Adrenal gland (tissue), 12 donors: ENCODE results near the gene DCANP1. TPM values are rescaled to one million over a fixed set of nuclear protein-coding genes. Genes with fewer than 3 reads are reported as not detected.
A peak's percentile ranks its signal among the peaks of the same experiment; 100 is the strongest.

Source experiments
- DNase-seq, 7 donors: peaks; one replicate each; pipeline ENCODE4 v3.0.0-alpha.2; 2019 to 2020
- H3K27ac ChIP-seq, 5 donors: fragments of 200-600 bp; sonication (generic) in 4 of 5; 1 replicate in 3 of 5; 2 replicates in 2 of 5; pipeline versions ENCODE4 v1.5.1 to v1.8.0; 2016 to 2020; ENCODE audit warnings: mild to moderate bottlenecking in 1 of 5
- H3K27me3 ChIP-seq: fragments of 200-600 bp; 2 replicates; pipeline ENCODE4 v1.8.0; 2021
- H3K36me3 ChIP-seq, 2 donors: fragments of 200-600 bp; replicated peaks in 1 of 2; 1 replicate in 1 of 2; 2 replicates in 1 of 2; pipeline versions ENCODE4 v1.5.1 to v1.8.0; 2018 to 2022
- H3K4me1 ChIP-seq, 2 donors: fragments of 200-600 bp; replicated peaks in 1 of 2; 1 replicate in 1 of 2; 2 replicates in 1 of 2; pipeline versions ENCODE4 v1.5.1 to v1.8.0; 2018 to 2021
- H3K4me3 ChIP-seq, 4 donors: fragments of 200-600 bp; sonication (generic) in 3 of 4; one replicate each; pipeline ENCODE4 v1.5.1; 2016 to 2018
- H3K9me3 ChIP-seq, 3 donors: fragments of 200-600 bp; sonication (generic) in 1 of 3; replicated peaks in 1 of 3; 1 replicate in 2 of 3; 2 replicates in 1 of 3; pipeline versions ENCODE4 v1.5.1 to v1.8.0; 2016 to 2021
- POLR2A ChIP-seq, 2 donors: fragments of 450-650 bp; IDR thresholded peaks; one replicate each; pipeline ENCODE4 v1.6.1; 2017; ENCODE audit warnings: antibody characterized with exemption in 2 of 2, mild to moderate bottlenecking in 2 of 2, moderate library complexity in 1 of 2
- WGBS, 4 donors: extraction: QIAGEN DNeasy Blood & Tissue Kit in 2 of 4; methylation state at CpG; one replicate each; pipeline versions ENCODE4 v1.1.5 to v1.1.7; 2013 to 2017; 5-methylcytosine and 5-hydroxymethylcytosine counted together
- intact Hi-C, 2 donors: fragments of 100-400 bp; cut with DNase I; formaldehyde crosslinking; loops; one replicate each; pipeline versions ENCODE4 v1.14.1 to v1.15.0; 2022 to 2023
- polyA plus RNA-seq, 3 donors: library from polyadenylated mRNA; stranded (reverse); fragments of 200-250 nt in 2 of 3; fragments of 350-450 nt in 1 of 3; fragmentation: Illumina TruSeq in 1 of 3; extraction: RNeasy Lipid Tissue Mini Kit (QIAGEN cat#74804) in 1 of 3; gene quantifications; one replicate each; pipeline ENCODE4 v1.2.3, GENCODE V29; 2013 to 2014
- total RNA-seq, 9 donors: library from RNA; depleted of rRNA in 4 of 9; stranded (reverse); fragments of >200 nt in 4 of 9; fragments of 120-200 nt in 1 of 9; fragmentation: NEBNext Ultra II Directional in 1 of 9; extraction: Animal tissue kit (Norgen Biotek cat#: 25700) in 1 of 9; gene quantifications; one replicate each; pipeline versions ENCODE4 v1.1.0 to v1.2.4, GENCODE V29; 2013 to 2023
- TF ChIP-seq, protein P1 (sequence below), 6 experiments: fragments of 450-650 bp in 4 of 6; fragments of 200-600 bp in 2 of 6; sonication (generic) in 1 of 6; IDR thresholded peaks; 1 replicate in 5 of 6; 2 replicates in 1 of 6; pipeline versions ENCODE4 v1.5.1 to v1.8.0; 2016 to 2021; ENCODE audit warnings: antibody characterized with exemption in 6 of 6, mild to moderate bottlenecking in 2 of 6, moderate library complexity in 1 of 6
- donor health status: healthy with polysubstance abuse.
- donor health status: Bipolar disorder and iron deficiency.
- donor health status: DM: yes; HTN: yes; CAD: no.
- donor health status: DM: no; HTN: no; CAD: no.
- donor health status: DM: no; HTN: no; CAD: no.
- donor health status: DM: yes; HTN: yes; CAD: no.

The DCANP1 gene
- total and polyA plus RNA-seq, 12 donors: 0.08 TPM; not detected in 11

DNA sequence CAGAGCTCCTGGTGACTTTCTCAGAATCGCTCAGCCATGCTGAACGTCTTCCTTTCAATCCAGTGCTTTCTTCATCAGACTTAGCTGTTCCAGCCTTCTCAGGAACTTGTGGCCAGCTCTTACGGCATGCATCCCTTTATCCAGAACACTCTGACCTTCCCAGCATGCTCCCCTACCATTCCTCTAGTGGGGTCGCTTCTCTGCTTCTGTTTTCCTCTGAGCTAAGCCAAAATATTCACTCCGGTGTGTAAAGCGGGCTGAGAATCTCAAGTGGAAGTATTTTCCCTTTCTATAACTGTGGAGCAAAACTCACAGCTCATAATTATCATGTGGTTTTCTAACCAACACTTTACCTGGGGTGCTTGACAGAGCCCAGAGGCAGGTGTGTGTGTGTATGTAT lies 6.2 kb downstream of the DCANP1 start:
- H3K36me3 ChIP-seq: no peaks in the 10 kb centered on the region
- intact Hi-C loops: no loop called here
- WGBS, 4 donors: 57 to 70% (median 66%) methylated on average over 6 of the region's 6 CpGs
- no peaks in the 10 kb centered on the region for H3K4me1 ChIP-seq
- peak in 2 of 7 donors; percentile 5 to 21 for DNase-seq
- no peak overlapping the region for H3K27ac ChIP-seq
- TF ChIP-seq POLR2A (IDR thresholded peaks at IDR 0.05): no peak
- TF ChIP-seq, protein P1, sequence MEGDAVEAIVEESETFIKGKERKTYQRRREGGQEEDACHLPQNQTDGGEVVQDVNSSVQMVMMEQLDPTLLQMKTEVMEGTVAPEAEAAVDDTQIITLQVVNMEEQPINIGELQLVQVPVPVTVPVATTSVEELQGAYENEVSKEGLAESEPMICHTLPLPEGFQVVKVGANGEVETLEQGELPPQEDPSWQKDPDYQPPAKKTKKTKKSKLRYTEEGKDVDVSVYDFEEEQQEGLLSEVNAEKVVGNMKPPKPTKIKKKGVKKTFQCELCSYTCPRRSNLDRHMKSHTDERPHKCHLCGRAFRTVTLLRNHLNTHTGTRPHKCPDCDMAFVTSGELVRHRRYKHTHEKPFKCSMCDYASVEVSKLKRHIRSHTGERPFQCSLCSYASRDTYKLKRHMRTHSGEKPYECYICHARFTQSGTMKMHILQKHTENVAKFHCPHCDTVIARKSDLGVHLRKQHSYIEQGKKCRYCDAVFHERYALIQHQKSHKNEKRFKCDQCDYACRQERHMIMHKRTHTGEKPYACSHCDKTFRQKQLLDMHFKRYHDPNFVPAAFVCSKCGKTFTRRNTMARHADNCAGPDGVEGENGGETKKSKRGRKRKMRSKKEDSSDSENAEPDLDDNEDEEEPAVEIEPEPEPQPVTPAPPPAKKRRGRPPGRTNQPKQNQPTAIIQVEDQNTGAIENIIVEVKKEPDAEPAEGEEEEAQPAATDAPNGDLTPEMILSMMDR (IDR thresholded peaks at IDR 0.05): no peak
- no peaks in the 10 kb centered on the region for H3K9me3 ChIP-seq
- H3K4me3 ChIP-seq: no peak overlapping the region
- H3K27me3 ChIP-seq: peaks cover 4% of the 10 kb centered on the region

DNA sequence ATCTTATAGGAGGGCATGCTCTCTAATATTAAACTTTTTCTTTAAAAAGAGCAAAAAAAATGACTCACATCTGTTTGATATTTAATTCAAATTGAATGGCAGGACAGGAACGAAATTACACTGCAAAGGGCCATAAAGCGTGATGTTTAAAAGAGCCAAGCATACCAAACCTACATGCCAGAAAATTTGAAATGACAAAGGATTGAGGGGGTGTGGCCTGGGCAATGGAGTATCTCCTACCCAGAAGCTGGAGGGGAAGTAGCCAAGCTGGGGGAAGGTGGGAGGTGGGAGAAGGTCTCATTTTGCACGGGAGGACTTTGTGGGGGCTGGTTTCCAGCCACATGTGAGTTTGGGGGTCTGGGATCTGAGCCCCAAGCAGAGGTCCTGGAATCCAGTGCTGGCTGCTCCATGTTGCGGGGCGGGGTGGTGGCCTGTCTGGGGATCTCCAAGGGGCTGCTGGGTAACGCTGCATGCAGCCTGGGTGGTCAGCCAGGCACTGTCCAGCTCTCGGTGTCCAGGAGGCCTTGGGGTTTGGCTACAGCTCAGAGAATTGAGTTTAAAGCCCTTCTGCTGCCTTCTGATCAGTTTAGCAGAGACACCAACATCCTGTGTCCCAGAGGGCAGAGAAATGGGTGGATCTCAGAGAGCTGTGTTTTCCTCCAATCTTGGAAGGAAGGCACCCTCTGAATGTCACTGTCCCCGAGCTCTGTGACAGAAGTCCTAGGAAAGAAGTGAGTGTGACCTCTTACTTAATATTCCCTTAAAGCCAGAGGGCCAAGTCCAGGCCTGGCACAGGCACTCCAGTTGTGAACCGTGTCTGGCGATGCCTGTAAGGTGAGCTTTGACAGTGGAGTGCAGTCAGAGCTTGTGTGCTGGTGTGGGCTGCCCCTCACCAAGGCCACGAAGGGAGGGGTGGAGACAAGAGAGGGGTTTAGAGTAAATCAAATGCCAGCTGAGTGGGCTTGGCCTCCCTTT lies 7.6 kb downstream of the DCANP1 start:
- H3K4me1 ChIP-seq: no peaks in the 10 kb centered on the region
- no peaks in the 10 kb centered on the region for H3K36me3 ChIP-seq
- H3K27ac ChIP-seq: no peak overlapping the region
- H3K4me3 ChIP-seq: no peak overlapping the region
- intact Hi-C loops: no loop called here
- no peaks in the 10 kb centered on the region for H3K9me3 ChIP-seq
- 67 to 79% (median 72%) methylated on average over 7 to 11 of the region's 11 CpGs for WGBS, 4 donors
- TF ChIP-seq, protein P1 (IDR thresholded peaks at IDR 0.05): no peak
- no peak for TF ChIP-seq POLR2A (IDR thresholded peaks at IDR 0.05)
- H3K27me3 ChIP-seq: peaks cover 4% of the 10 kb centered on the region
- DNase-seq: peak in 2 of 7 donors; percentile 11 to 37

DNA sequence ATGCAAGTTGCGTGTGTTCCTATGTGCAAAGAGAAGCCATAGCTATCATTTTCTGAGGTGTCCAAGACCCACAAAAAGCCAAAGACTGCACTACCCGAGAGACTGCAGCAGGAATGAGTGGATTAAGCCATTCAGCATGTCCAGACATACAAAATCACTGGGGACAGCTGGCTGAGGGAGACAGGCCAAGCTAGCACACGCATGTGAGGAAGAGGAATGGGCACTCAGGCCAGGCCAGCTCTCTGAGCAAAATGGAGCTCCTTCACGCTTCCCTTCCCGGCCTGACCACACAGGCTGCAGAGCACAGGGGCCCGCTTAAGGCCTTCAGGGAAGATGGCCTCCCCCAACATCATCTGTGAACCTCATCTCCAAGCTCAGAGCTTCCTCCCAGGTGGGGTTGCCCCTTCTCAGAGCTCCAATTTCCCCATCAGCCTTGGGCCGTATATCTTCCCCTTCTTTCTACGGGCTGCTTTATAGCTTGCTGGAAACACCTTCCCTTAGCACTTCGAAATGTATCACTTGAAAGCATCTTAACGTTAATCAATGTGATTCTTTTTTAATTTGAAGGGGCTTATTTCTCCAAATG lies 8.4 kb downstream of the DCANP1 start:
- Histone ChIP-seq H3K4me1 (no peaks in the 10 kb centered on the region), H3K36me3 (no peaks in the 10 kb centered on the region), H3K9me3 (no peaks in the 10 kb centered on the region), H3K27me3 (peaks cover 4% of the 10 kb centered on the region), H3K4me3 (no peak overlapping the region), H3K27ac (no peak overlapping the region)
- WGBS, 4 donors: 74 to 84% (median 81%) methylated on average over 9 to 10 of the region's 10 CpGs
- TF ChIP-seq POLR2A (IDR thresholded peaks at IDR 0.05): no peak
- TF ChIP-seq, protein P1 (IDR thresholded peaks at IDR 0.05): no peak
- peak in 1 of 7 donors; percentile 5 for DNase-seq
- intact Hi-C loops: no loop called here

DNA sequence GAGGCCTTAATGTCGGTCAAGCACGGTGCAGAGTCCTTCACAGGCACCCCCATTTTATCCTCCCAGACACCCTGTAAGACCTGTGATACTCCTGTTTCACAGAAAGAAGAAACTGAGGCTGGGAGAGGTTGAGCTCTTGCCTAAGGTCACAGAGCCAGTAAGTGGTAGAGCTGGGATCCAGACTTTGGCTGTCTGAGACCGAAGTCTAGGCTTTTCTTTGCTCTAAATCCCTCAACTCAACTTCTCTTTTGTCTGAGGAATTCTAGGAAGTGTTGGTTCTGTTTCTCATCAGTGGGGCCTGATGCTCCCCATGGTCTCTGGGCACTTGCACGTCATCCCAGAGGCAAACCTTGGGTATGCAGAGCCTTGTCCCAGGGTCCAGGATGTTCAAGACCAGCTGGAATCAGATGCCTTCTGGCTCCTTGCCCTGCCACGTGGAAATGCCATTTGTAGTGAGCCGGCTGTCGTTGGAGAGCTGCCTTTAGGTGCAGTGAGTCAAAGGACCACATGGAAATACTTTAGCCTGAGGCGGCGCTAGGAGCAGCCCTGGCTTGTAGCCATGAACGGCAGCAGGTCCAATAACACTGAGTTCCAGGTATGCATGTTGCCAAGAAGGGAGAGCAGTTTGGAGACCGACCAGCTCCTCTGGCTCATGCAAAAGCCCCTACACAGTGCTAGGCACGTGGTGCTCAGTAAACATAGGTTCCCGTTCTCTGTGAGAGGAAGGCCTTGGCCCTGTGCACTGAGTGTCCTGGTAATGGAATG lies 9.2 kb downstream of the DCANP1 start:
- TF ChIP-seq, protein P1 (IDR thresholded peaks at IDR 0.05): no peak
- TF ChIP-seq POLR2A (IDR thresholded peaks at IDR 0.05): no peak
- H3K27ac ChIP-seq: peak overlapping the region in 1 of 5 donors; percentile 47
- no peaks in the 10 kb centered on the region for H3K36me3 ChIP-seq
- no peaks in the 10 kb centered on the region for H3K9me3 ChIP-seq
- peak in 6 of 7 donors; percentile 73 to 89 (median 82) for DNase-seq
- 49 to 69% (median 56%) methylated on average over 6 to 13 of the region's 13 CpGs for WGBS, 4 donors
- H3K27me3 ChIP-seq: peaks cover 4% of the 10 kb centered on the region
- H3K4me1 ChIP-seq: no peaks in the 10 kb centered on the region
- no peak overlapping the region for H3K4me3 ChIP-seq
- intact Hi-C loops: no loop called here
